ENCODE results near the gene PRTG.

DNA sequence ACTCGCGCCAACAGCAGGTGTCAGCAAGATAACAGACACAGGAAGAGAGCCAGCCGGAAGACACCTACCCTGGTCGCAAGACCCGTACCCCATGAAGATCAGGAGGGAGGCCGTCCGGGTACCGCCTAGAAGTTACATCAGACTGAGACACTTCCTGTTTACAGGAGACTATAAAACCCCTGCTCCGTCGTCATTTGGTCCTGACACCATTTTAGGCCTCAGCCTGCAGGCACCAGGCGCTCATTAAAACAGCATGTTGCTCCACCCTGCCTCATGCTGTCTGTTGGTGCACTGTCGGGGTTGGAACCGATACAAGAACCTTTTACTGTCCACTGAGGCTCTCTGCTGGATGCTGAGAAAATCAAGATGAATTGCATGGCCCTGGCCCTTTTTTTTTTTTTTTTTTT, 15.6 kb upstream of the PRTG start:
- TF ChIP-seq, protein P1, sequence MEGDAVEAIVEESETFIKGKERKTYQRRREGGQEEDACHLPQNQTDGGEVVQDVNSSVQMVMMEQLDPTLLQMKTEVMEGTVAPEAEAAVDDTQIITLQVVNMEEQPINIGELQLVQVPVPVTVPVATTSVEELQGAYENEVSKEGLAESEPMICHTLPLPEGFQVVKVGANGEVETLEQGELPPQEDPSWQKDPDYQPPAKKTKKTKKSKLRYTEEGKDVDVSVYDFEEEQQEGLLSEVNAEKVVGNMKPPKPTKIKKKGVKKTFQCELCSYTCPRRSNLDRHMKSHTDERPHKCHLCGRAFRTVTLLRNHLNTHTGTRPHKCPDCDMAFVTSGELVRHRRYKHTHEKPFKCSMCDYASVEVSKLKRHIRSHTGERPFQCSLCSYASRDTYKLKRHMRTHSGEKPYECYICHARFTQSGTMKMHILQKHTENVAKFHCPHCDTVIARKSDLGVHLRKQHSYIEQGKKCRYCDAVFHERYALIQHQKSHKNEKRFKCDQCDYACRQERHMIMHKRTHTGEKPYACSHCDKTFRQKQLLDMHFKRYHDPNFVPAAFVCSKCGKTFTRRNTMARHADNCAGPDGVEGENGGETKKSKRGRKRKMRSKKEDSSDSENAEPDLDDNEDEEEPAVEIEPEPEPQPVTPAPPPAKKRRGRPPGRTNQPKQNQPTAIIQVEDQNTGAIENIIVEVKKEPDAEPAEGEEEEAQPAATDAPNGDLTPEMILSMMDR (IDR thresholded peaks at IDR 0.05): no peak
- no peak for TF ChIP-seq POLR2A (IDR thresholded peaks at IDR 0.05)

Measured in adrenal gland (tissue), 5 donors.